ENCODE data around the gene APMAP. TPM values are rescaled to one million over a fixed set of nuclear protein-coding genes. Genes with fewer than 3 reads are reported as not detected.
"Not testable (repeated sequence)": the region's sequence is repeated elsewhere in the genome, so short reads cannot be mapped to it uniquely, and the experiment has no call there.

APMAP gene
- total RNA-seq, 1 experiment from 2014 or later, result 107 TPM

GRCh38 chr20:25005661-25006060, 13.1 kb upstream of the APMAP start:
- H3K36me3 ChIP-seq, result no peaks in the 10 kb centered on the region; the same call in 1 of the 2 replicates
- no peak for DNase-seq
- no peak overlapping the region for H3K4me3 ChIP-seq
- no peaks in the 10 kb centered on the region for H3K27me3 ChIP-seq
- no peak overlapping the region for H3K27ac ChIP-seq
- peaks cover 9% of the 10 kb centered on the region for H3K9me3 ChIP-seq (replicated peaks)
- no peaks in the 10 kb centered on the region for H3K4me1 ChIP-seq

- Histone ChIP-seq H3K4me1 (no peaks in the 10 kb centered on the region), H3K27ac (no peak overlapping the region), H3K36me3 (no peaks in the 10 kb centered on the region; the same call in 1 of the 2 replicates), H3K9me3 (replicated peaks) (peaks cover 9% of the 10 kb centered on the region), H3K4me3 (no peak overlapping the region), H3K27me3 (no peaks in the 10 kb centered on the region)
- DNase-seq, result no peak
Observed at GRCh38 chr20:25005220-25005619, 12.7 kb upstream of the APMAP start.

- Histone ChIP-seq H3K4me3 (no peak overlapping the region), H3K27me3 (no peaks in the 10 kb centered on the region), H3K4me1 (no peaks in the 10 kb centered on the region), H3K36me3 (no peaks in the 10 kb centered on the region), H3K27ac (no peak overlapping the region), H3K9me3 (replicated peaks) (peaks cover 9% of the 10 kb centered on the region)
- no peak for DNase-seq
Observed at GRCh38 chr20:25003002-25003401, 10.5 kb upstream of the APMAP start.

- not testable (repeated sequence) for DNase-seq; H3K9me3 ChIP-seq (replicated peaks); H3K36me3 ChIP-seq; H3K4me1 ChIP-seq; H3K27me3 ChIP-seq; H3K27ac ChIP-seq; H3K4me3 ChIP-seq
Observed at GRCh38 chr20:25001323-25001722, 8.8 kb upstream of the APMAP start.

- Histone ChIP-seq H3K36me3 (no peaks in the 10 kb centered on the region), H3K27me3 (no peaks in the 10 kb centered on the region), H3K4me1 (peaks cover under 1% of the 10 kb centered on the region; the same call in 1 of the 2 replicates), H3K9me3 (replicated peaks) (peaks cover 9% of the 10 kb centered on the region), H3K4me3 (no peak overlapping the region), H3K27ac (no peak overlapping the region)
- no peak for DNase-seq
Observed at GRCh38 chr20:25000268-25000801, 7.8 kb upstream of the APMAP start.

GRCh38 chr20:24999568-24999967, 7.0 kb upstream of the APMAP start:
- Histone ChIP-seq H3K36me3 (no peaks in the 10 kb centered on the region), H3K27ac (no peak overlapping the region), H3K9me3 (replicated peaks) (peaks cover 9% of the 10 kb centered on the region), H3K4me3 (no peak overlapping the region), H3K4me1 (peaks cover 4% of the 10 kb centered on the region; the same call in 1 of the 2 replicates), H3K27me3 (no peaks in the 10 kb centered on the region)
- DNase-seq, result no peak

GRCh38 chr20:24998631-24999445, 6.3 kb upstream of the APMAP start:
- peaks cover 9% of the 10 kb centered on the region for H3K9me3 ChIP-seq (replicated peaks)
- no peak for DNase-seq

GRCh38 chr20:24998121-24998520, 5.6 kb upstream of the APMAP start:
- Histone ChIP-seq H3K4me3 (no peak overlapping the region), H3K9me3 (replicated peaks) (peaks cover 9% of the 10 kb centered on the region), H3K4me1 (peaks cover 15% of the 10 kb centered on the region; the same call in 1 of the 2 replicates), H3K27ac (no peak overlapping the region), H3K27me3 (no peaks in the 10 kb centered on the region), H3K36me3 (no peaks in the 10 kb centered on the region)
- DNase-seq, result no peak

More at GRCh38 chr20:24998631-24999445, 6.3 kb upstream of the APMAP start:
- no peaks in the 10 kb centered on the region for H3K36me3 ChIP-seq
- H3K27me3 ChIP-seq, result no peaks in the 10 kb centered on the region
- H3K4me1 ChIP-seq, result peaks cover 9% of the 10 kb centered on the region; the same call in 1 of the 2 replicates
- H3K27ac ChIP-seq, result no peak overlapping the region
- no peak overlapping the region for H3K4me3 ChIP-seq

- H3K4me3 ChIP-seq, result no peak overlapping the region
- peaks cover 16% of the 10 kb centered on the region for H3K4me1 ChIP-seq
- no peak overlapping the region for H3K27ac ChIP-seq
- no peaks in the 10 kb centered on the region for H3K27me3 ChIP-seq
- no peak for DNase-seq
- H3K36me3 ChIP-seq, result no peaks in the 10 kb centered on the region
- peaks cover 4% of the 10 kb centered on the region for H3K9me3 ChIP-seq (replicated peaks)
Observed at GRCh38 chr20:24996449-24997377, 4.2 kb upstream of the APMAP start.

- Histone ChIP-seq H3K4me1 (peaks cover 20% of the 10 kb centered on the region), H3K27me3 (no peaks in the 10 kb centered on the region), H3K36me3 (no peaks in the 10 kb centered on the region), H3K4me3 (no peak overlapping the region), H3K9me3 (replicated peaks) (no peaks in the 10 kb centered on the region), H3K27ac (no peak overlapping the region)
- DNase-seq, result peak in 1 of 2 experiments; percentile 23
Observed at GRCh38 chr20:24995741-24996448, 3.3 kb upstream of the APMAP start.

- no peak overlapping the region for H3K27ac ChIP-seq
- H3K4me3 ChIP-seq, result no peak overlapping the region
- DNase-seq, result peak; percentile 73 to 90
- no peaks in the 10 kb centered on the region for H3K27me3 ChIP-seq
- H3K36me3 ChIP-seq, result no peaks in the 10 kb centered on the region
- H3K4me1 ChIP-seq, result peaks cover 20% of the 10 kb centered on the region
- H3K9me3 ChIP-seq (replicated peaks), result no peaks in the 10 kb centered on the region
Observed at GRCh38 chr20:24994470-24995368, 2.2 kb upstream of the APMAP start.

- no peak for DNase-seq
- Histone ChIP-seq H3K4me3 (no peak overlapping the region), H3K27ac (no peak overlapping the region), H3K9me3 (replicated peaks) (no peaks in the 10 kb centered on the region), H3K27me3 (no peaks in the 10 kb centered on the region), H3K4me1 (peaks cover 20% of the 10 kb centered on the region), H3K36me3 (no peaks in the 10 kb centered on the region)
Observed at GRCh38 chr20:24994186-24994465, 1.6 kb upstream of the APMAP start.

- peak in 1 of 2 experiments; percentile 62 for DNase-seq
- Histone ChIP-seq H3K36me3 (no peaks in the 10 kb centered on the region), H3K4me1 (peaks cover 20% of the 10 kb centered on the region), H3K4me3 (peak overlapping the region; percentile 80), H3K9me3 (replicated peaks) (no peaks in the 10 kb centered on the region), H3K27me3 (no peaks in the 10 kb centered on the region), H3K27ac (peak overlapping the region; percentile 56; the same call in 1 of the 2 replicates)
Observed at GRCh38 chr20:24993337-24994185, 1.0 kb upstream of the APMAP start.

Measured in SJCRH30 (cell line).